ENCODE results near the gene CHMP1B.

- TF ChIP-seq CTCF (IDR thresholded peaks at IDR 0.05): no peak
- no peak for TF ChIP-seq POLR2A (IDR thresholded peaks at IDR 0.05; ENCODE audit: low read depth)
- no peak for TF ChIP-seq POLR2AphosphoS5 (IDR thresholded peaks at IDR 0.05)
- no peak for TF ChIP-seq EP300 (IDR thresholded peaks at IDR 0.05)
Measured at GRCh38 chr18:11819938-11820337, 31.3 kb upstream of the CHMP1B start.

Measured in esophagus muscularis mucosa (tissue), 4 donors.